ENCODE data around the gene OR2H2. TPM values are rescaled to one million over a fixed set of nuclear protein-coding genes. Genes with fewer than 3 reads are reported as not detected.

The OR2H2 gene
- total and polyA plus RNA-seq, 3 donors from 2014 or later: 0.25 to 3.7 (median 0.63) TPM

DNA sequence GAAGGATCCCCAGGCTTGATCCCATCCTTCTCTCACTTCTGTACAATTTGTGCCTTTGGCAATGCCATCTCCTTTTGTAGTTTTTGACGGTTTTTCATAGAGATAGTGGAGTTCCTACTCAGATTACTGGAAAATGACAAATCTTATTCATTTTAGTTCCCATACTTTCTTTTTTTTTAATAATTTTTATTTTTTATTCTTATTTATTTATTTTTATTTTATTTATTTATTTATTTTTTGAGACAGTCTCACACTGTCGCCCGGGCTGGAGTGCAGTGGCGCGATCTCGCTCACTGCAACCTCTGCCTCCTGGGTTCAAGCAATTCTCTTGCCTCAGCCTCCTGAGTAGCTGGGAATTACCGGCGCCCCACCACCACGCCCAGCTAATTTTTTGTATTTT lies 52.3 kb downstream of the OR2H2 start:
- no peak overlapping the region for H3K4me3 ChIP-seq
- intact Hi-C loops (cut with DNase I; ENCODE audit: low total_unique reads): no loop called here
- TF ChIP-seq, protein P1, sequence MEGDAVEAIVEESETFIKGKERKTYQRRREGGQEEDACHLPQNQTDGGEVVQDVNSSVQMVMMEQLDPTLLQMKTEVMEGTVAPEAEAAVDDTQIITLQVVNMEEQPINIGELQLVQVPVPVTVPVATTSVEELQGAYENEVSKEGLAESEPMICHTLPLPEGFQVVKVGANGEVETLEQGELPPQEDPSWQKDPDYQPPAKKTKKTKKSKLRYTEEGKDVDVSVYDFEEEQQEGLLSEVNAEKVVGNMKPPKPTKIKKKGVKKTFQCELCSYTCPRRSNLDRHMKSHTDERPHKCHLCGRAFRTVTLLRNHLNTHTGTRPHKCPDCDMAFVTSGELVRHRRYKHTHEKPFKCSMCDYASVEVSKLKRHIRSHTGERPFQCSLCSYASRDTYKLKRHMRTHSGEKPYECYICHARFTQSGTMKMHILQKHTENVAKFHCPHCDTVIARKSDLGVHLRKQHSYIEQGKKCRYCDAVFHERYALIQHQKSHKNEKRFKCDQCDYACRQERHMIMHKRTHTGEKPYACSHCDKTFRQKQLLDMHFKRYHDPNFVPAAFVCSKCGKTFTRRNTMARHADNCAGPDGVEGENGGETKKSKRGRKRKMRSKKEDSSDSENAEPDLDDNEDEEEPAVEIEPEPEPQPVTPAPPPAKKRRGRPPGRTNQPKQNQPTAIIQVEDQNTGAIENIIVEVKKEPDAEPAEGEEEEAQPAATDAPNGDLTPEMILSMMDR (IDR thresholded peaks at IDR 0.05): no peak
- no peak for TF ChIP-seq POLR2A (IDR thresholded peaks at IDR 0.05)
- H3K27me3 ChIP-seq: no peaks in the 10 kb centered on the region
- H3K4me1 ChIP-seq: no peaks in the 10 kb centered on the region
- no peaks in the 10 kb centered on the region for H3K36me3 ChIP-seq (ENCODE audit: low read depth, missing control alignments)
- 82 to 92% methylated on average over 9 of the region's 9 CpGs for WGBS, 2 donors
- H3K27ac ChIP-seq: no peak overlapping the region
- no peak for DNase-seq
- H3K9me3 ChIP-seq: no peaks in the 10 kb centered on the region

Small RNA genes within 50 kb of the gene (small RNA-seq; reads per million reads assigned to genes)
- gene SNORD32B (0.09 to 0.18 reads per million in 2 donors), gene SUMO2P1 (0 to 0.09 reads per million in 2 donors), gene TMEM183AP1 (0 reads per million in 2 donors)

Other genes with a start within 250 kb of the OR2H2 start
- gene OR5V1, start 216.3 kb upstream of the OR2H2 start, total RNA-seq: 1 to 10 TPM in 1 of 2 donors, not detected in 1; 1.4 TPM
- 0.53 TPM for gene OR5V1, start 216.3 kb upstream of the OR2H2 start, polyA plus RNA-seq (ENCODE audit: insufficient read depth, low read depth, low replicate concordance)
- gene OR12D3, start 209.8 kb upstream of the OR2H2 start, total RNA-seq: under 1 TPM; 0.16 to 0.19 TPM
- not detected for gene OR12D3, start 209.8 kb upstream of the OR2H2 start, polyA plus RNA-seq (ENCODE audit: insufficient read depth, low read depth, low replicate concordance)
- gene OR12D2, start 189.5 kb upstream of the OR2H2 start, total RNA-seq: under 1 TPM; 0.24 to 0.56 TPM
- not detected for gene OR12D2, start 189.5 kb upstream of the OR2H2 start, polyA plus RNA-seq (ENCODE audit: insufficient read depth, low read depth, low replicate concordance)
- not detected for gene OR12D1, start 170.2 kb upstream of the OR2H2 start, total RNA-seq
- gene OR12D1, start 170.2 kb upstream of the OR2H2 start, polyA plus RNA-seq (ENCODE audit: insufficient read depth, low read depth, low replicate concordance): not detected
- under 1 TPM in 1 of 2 donors, not detected in 1; 0.31 TPM for gene OR10C1, start 145.8 kb upstream of the OR2H2 start, total RNA-seq
- not detected for gene OR10C1, start 145.8 kb upstream of the OR2H2 start, polyA plus RNA-seq (ENCODE audit: insufficient read depth, low read depth, low replicate concordance)
- gene OR11A1, start 128.1 kb upstream of the OR2H2 start, total RNA-seq: under 1 TPM; 0.19 to 0.71 TPM
- gene OR11A1, start 128.1 kb upstream of the OR2H2 start, polyA plus RNA-seq (ENCODE audit: insufficient read depth, low read depth, low replicate concordance): 0.13 TPM
- 10 to 100 TPM in 1 of 2 donors, 1 to 10 TPM in 1; 7.5 to 16.9 TPM for gene OR2H1, start 128.0 kb upstream of the OR2H2 start, total RNA-seq
- gene OR2H1, start 128.0 kb upstream of the OR2H2 start, polyA plus RNA-seq (ENCODE audit: insufficient read depth, low read depth, low replicate concordance): 18.8 TPM
- not detected for gene MAS1L, start 97.2 kb upstream of the OR2H2 start, total RNA-seq
- not detected for gene MAS1L, start 97.2 kb upstream of the OR2H2 start, polyA plus RNA-seq (ENCODE audit: insufficient read depth, low read depth, low replicate concordance)
- under 1 TPM in 1 of 2 donors, not detected in 1; 0.25 TPM for gene UBD, start 25.4 kb upstream of the OR2H2 start, total RNA-seq
- 8.0 TPM for gene UBD, start 25.4 kb upstream of the OR2H2 start, polyA plus RNA-seq (ENCODE audit: insufficient read depth, low read depth, low replicate concordance)
- gene GABBR1, start 48.1 kb downstream of the OR2H2 start, total RNA-seq: 10 to 100 TPM; 26.2 to 29.9 TPM
- gene GABBR1, start 48.1 kb downstream of the OR2H2 start, polyA plus RNA-seq (ENCODE audit: insufficient read depth, low read depth, low replicate concordance): 16.8 TPM
- under 1 TPM in 1 of 2 donors, not detected in 1; 0.19 TPM for gene MOG, start 72.0 kb downstream of the OR2H2 start, total RNA-seq
- gene MOG, start 72.0 kb downstream of the OR2H2 start, polyA plus RNA-seq (ENCODE audit: insufficient read depth, low read depth, low replicate concordance): 0.36 TPM
- gene ZFP57, start 96.0 kb downstream of the OR2H2 start, total RNA-seq: 1 to 10 TPM; 1.4 to 1.6 TPM
- gene ZFP57, start 96.0 kb downstream of the OR2H2 start, polyA plus RNA-seq (ENCODE audit: insufficient read depth, low read depth, low replicate concordance): 0.91 TPM
- gene HLA-F, start 138.3 kb downstream of the OR2H2 start, total RNA-seq: 10 to 100 TPM; 25.3 to 28.1 TPM
- 51.1 TPM for gene HLA-F, start 138.3 kb downstream of the OR2H2 start, polyA plus RNA-seq (ENCODE audit: insufficient read depth, low read depth, low replicate concordance)
- 1 to 10 TPM; 1.2 to 4.4 TPM for gene HLA-G, start 242.7 kb downstream of the OR2H2 start, total RNA-seq
- 7.4 TPM for gene HLA-G, start 242.7 kb downstream of the OR2H2 start, polyA plus RNA-seq (ENCODE audit: insufficient read depth, low read depth, low replicate concordance)

Data from testis (tissue), 3 donors.